ENCODE data around the gene G6PC3. TPM values are rescaled to one million over a fixed set of nuclear protein-coding genes. Genes with fewer than 3 reads are reported as not detected.

G6PC3 gene
- total RNA-seq, 2 donors from 2014 or later: 18.4 to 19.7 TPM

DNA sequence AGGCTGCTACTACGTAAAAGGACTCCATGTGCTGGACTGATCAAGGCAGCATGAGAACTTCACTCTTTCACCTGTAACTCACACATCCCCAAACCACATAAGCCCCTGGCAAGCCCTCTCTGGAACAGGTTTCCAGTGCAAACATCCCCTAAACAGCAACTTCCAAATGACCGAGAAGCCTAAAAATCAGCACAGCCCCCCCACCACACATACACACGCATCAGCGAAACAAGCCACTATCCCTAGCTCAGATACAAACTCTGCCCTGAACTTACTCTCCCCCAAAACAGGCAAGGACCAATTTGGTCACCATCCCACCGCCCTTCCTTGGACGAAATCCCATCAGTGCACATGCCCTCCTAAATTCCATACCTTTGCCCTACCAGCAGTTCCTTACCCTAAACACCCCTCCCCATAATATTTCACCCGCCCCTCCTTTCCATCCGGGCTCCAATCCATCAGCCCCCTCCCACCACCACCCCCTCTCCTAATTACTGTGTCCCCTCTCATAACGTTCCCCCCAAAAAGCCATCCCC lies 4.8 kb upstream of the G6PC3 start:
- no peaks in the 10 kb centered on the region for H3K9me3 Mint-ChIP-seq
- peak overlapping the region; percentile 90 to 99 for H3K4me3 Mint-ChIP-seq
- peak overlapping the region; percentile 96 for H3K27ac Mint-ChIP-seq
- no peak for ATAC-seq (replicated peaks in 1 of 2)
- H3K27me3 Mint-ChIP-seq (ENCODE audit: low read depth): no peaks in the 10 kb centered on the region
- peak in 1 of 2 donors; percentile 19 for DNase-seq
- peaks cover 53% of the 10 kb centered on the region for H3K4me1 Mint-ChIP-seq (ENCODE audit: low read depth)
- peaks cover 7 to 24% of the 10 kb centered on the region in 2 donors for H3K36me3 Mint-ChIP-seq (ENCODE audit: insufficient read depth in 2 of 2)

DNA sequence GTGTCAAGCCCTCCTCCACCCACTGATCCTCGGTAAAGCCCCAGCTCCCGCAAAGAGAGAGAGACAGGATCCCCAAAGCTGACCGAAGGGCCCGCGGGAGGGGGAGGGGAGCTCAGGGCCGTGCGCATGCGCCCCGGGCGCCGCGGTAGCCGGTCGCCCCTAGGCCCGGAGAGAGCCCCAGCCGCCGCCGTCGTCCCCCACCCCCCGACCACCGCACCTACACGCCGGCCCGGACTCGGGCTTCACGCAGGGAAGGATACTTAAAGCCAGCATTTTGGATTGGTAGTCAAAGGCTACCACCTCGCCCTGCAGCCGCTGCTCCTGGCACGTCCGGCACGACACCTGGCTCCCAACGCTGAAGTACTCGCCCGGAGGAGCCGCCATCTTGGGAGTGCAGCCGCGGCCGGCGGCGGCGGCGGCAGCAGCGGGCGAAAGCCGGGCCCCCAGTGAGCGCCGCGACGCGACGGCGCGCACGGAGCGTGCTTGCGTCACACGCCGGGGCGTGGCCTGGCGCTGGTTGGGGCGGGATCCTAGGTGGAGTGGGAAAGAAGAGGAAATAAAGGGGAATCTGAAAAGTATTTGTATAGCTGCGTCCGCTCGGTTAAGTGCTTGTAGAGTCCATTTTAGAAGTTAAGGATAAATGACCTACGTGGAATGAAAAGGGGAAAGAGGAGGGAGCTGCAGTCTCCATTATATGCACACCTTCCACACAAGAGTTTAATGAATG lies 4.2 kb upstream of the G6PC3 start, which contains the start of gene LSM12:
Gene LSM12 (minus strand): TSS at position 468 of the 727 bp plus-strand sequence. CDS start 84 bp downstream, at position 384.
- H3K4me3 Mint-ChIP-seq: peak within 1 kb of the TSS; percentile 90 to 99
- peaks cover 7 to 23% of the 10 kb centered on the region in 2 donors for H3K36me3 Mint-ChIP-seq (ENCODE audit: insufficient read depth in 2 of 2)
- no peaks in the 10 kb centered on the region for H3K9me3 Mint-ChIP-seq
- ATAC-seq (replicated peaks in 1 of 2) (peak; percentile 77 to 78), DNase-seq (peak; percentile 91 to 97)
- peaks cover 55% of the 10 kb centered on the region for H3K4me1 Mint-ChIP-seq (ENCODE audit: low read depth)
- H3K27me3 Mint-ChIP-seq (ENCODE audit: low read depth): no peaks in the 10 kb centered on the region
- H3K27ac Mint-ChIP-seq: peak within 1 kb of the TSS; percentile 96

DNA sequence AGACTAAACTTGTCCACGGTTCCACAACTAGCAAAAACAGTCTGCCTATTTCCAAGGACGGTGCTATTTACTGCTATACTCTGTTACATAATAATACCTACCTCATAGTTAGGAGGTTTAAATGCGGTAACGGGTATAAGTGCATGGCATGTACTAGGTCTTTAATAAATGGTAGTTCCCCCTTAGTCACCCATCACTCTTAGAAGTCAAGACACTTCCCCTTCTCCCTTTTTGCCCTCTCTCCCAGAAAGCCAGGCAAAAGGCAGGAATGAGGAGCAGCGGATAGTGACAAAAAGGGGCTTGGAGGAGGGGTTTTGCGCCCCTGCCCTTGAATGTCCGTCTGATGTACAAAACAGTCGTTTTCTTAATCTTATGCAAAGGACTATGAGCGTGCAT lies 3.0 kb upstream of the G6PC3 start:
- peak overlapping the region in 1 of 2 donors; percentile 90 for H3K4me3 Mint-ChIP-seq
- H3K36me3 Mint-ChIP-seq (ENCODE audit: insufficient read depth in 2 of 2): peaks cover 4 to 15% of the 10 kb centered on the region in 2 donors
- H3K27ac Mint-ChIP-seq: no peak overlapping the region
- H3K9me3 Mint-ChIP-seq: no peaks in the 10 kb centered on the region
- H3K27me3 Mint-ChIP-seq (ENCODE audit: low read depth): no peaks in the 10 kb centered on the region
- DNase-seq: no peak
- peaks cover 56% of the 10 kb centered on the region for H3K4me1 Mint-ChIP-seq (ENCODE audit: low read depth)
- no peak for ATAC-seq (replicated peaks in 1 of 2)

DNA sequence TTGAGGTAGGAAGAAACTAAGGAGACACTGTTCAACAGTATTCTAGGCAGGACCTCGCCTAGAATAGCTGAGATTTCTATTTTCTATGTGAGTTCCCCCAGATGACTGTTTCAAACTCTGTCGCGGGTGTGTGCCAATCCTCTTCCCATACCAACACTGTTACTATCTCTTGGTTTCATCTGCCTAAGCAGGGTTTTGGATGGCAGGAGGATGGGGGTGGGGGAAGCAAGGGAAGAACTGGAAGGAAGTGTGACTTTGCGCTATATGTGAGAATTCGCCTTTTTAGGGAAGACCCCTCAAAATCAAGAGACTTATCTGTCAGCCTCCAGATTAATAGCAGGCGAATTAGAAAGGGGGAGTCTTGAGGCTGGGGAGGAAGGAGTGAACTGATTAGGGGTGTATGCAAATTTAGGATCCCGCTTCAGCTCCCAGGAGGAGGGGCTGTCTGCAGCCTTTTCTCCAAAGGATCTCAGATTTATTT lies 521 bp upstream of the G6PC3 start:
- Mint-ChIP-seq H3K36me3 (ENCODE audit: insufficient read depth in 2 of 2) (peaks cover 0 to 4% of the 10 kb centered on the region in 2 donors), H3K27ac (peak overlapping the region; percentile 88), H3K4me3 (peak overlapping the region; percentile 87 to 92), H3K4me1 (ENCODE audit: low read depth) (peaks cover 44% of the 10 kb centered on the region), H3K9me3 (no peaks in the 10 kb centered on the region), H3K27me3 (ENCODE audit: low read depth) (no peaks in the 10 kb centered on the region)
- ATAC-seq (replicated peaks in 1 of 2) (no peak), DNase-seq (no peak)

DNA sequence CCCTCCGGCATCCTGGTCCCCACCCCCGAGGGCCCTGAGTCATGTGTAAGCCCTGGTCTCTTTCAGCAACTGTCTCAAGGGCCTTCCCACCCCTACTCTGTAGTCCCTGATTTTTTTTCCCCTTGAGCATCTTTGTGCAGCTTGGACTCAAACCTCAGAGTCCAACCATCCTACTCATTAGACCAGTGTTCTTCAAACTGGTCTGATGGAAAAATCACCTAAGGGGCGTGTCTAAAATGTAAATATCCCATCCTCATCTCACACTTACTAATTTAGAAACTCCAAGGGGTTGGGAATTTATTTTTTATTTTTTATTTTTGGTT lies 624 bp downstream of the G6PC3 start:
- Mint-ChIP-seq H3K4me3 (peak overlapping the region; percentile 87 to 92), H3K27me3 (ENCODE audit: low read depth) (no peaks in the 10 kb centered on the region), H3K9me3 (no peaks in the 10 kb centered on the region), H3K36me3 (ENCODE audit: insufficient read depth in 2 of 2) (no peaks in the 10 kb centered on the region), H3K27ac (peak overlapping the region; percentile 88), H3K4me1 (ENCODE audit: low read depth) (peaks cover 36% of the 10 kb centered on the region)
- DNase-seq: no peak
- ATAC-seq (replicated peaks in 1 of 2): peak in 1 of 2 donors; percentile 59

DNA sequence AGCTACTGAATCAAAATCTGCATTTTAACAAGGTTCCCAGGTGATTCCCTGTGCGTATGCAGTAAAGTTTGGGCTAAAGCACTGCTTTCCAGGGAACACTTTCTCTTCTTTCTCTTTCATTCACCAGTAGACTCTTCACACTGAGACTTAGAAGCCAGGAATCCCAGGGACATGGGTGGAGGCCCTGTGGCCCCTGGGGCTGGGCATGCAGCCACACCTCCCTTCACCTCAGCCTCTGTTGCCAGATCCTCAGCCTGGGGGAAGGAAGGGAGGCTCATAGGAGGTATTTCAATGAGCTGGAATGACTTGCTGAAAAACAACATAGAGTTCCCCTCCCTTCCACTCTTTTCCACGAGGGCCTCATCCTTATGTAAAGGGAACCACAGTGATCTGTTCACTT lies 1.2 kb downstream of the G6PC3 start:
- DNase-seq (no peak), ATAC-seq (replicated peaks in 1 of 2) (no peak)
- Mint-ChIP-seq H3K27me3 (ENCODE audit: low read depth) (no peaks in the 10 kb centered on the region), H3K9me3 (no peaks in the 10 kb centered on the region), H3K4me3 (peak overlapping the region; percentile 87 to 92), H3K36me3 (ENCODE audit: insufficient read depth in 2 of 2) (peaks cover 0 to 2% of the 10 kb centered on the region in 2 donors), H3K4me1 (ENCODE audit: low read depth) (peaks cover 34% of the 10 kb centered on the region), H3K27ac (peak overlapping the region; percentile 31)

DNA sequence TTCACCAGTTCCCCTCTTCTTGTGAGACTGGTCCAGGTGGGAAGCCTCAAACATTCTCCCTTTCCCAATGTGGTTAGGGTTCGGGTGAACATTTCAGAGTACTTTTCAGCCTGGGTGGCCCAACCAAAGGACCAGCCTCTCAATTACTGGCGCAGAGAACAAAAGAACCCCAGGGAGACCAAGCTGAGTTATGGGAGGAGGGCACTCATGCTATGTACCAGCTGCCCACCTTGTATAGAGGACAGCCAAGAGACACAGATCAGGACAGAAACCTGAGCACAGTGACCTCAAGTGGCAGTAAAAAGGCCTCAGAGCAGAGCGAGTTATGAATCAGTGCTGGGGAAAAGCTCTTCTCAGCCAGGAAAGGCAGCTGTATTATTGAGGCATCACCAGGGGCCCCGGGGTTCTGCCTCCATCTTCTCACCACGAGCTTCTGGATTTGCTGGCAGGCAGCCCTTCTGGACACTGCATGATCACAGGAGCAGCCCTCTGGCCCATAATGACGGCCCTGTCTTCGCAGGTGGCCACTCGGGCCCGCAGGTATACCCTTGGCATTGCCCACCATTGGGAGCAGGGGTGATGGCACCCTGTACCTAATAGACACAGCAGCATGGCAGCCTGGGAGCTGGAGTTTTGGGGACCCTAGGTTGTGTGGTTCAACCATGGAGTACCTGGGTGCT lies 3.8 kb downstream of the G6PC3 start:
- no peak for ATAC-seq (replicated peaks in 1 of 2)
- Mint-ChIP-seq H3K36me3 (ENCODE audit: insufficient read depth in 2 of 2) (peaks cover 0 to 4% of the 10 kb centered on the region in 2 donors), H3K27me3 (ENCODE audit: low read depth) (no peaks in the 10 kb centered on the region), H3K27ac (no peak overlapping the region), H3K9me3 (no peaks in the 10 kb centered on the region), H3K4me1 (ENCODE audit: low read depth) (peaks cover 28% of the 10 kb centered on the region), H3K4me3 (no peak overlapping the region)
- no peak for DNase-seq

DNA sequence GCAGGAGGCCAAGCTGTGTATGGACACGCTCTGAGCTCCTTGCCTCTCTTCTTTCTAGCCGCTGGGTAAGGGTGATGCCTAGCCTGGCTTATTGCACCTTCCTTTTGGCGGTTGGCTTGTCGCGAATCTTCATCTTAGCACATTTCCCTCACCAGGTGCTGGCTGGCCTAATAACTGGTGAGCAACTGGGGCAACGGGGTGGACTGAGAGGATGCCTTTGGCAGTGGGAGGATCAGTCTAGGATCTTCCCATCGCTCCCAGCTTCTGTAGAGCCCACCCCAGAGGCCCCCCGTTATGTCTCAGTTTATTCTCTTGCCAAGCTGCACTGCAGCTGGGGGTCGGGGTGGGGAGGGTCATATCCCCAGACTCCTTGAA lies 4.4 kb downstream of the G6PC3 start:
- Mint-ChIP-seq H3K4me1 (ENCODE audit: low read depth) (peaks cover 26% of the 10 kb centered on the region), H3K4me3 (no peak overlapping the region), H3K9me3 (no peaks in the 10 kb centered on the region), H3K27me3 (ENCODE audit: low read depth) (no peaks in the 10 kb centered on the region), H3K36me3 (ENCODE audit: insufficient read depth in 2 of 2) (peaks cover 0 to 4% of the 10 kb centered on the region in 2 donors), H3K27ac (no peak overlapping the region)
- ATAC-seq (replicated peaks in 1 of 2) (no peak), DNase-seq (no peak)

DNA sequence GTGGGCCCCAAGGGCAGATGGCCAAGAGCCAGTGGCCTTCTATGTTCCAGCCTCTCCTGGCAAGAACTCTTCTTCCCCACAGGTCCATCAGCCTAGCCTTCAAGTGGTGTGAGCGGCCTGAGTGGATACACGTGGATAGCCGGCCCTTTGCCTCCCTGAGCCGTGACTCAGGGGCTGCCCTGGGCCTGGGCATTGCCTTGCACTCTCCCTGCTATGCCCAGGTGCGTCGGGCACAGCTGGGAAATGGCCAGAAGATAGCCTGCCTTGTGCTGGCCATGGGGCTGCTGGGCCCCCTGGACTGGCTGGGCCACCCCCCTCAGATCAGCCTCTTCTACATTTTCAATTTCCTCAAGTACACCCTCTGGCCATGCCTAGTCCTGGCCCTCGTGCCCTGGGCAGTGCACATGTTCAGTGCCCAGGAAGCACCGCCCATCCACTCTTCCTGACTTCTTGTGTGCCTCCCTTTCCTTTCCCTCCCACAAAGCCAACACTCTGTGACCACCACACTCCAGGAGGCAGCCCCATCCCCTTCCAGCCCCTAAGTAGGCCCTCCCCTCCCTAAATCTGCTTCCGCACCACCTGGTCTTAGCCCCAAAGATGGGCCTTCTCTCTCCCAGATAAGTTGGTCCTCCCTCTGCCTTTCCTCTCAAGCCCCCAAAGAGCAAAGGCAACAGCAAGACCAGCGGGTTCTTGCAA lies 5.2 kb downstream of the G6PC3 start:
- Mint-ChIP-seq H3K36me3 (ENCODE audit: insufficient read depth in 2 of 2) (peaks cover 0 to 4% of the 10 kb centered on the region in 2 donors), H3K9me3 (no peaks in the 10 kb centered on the region), H3K4me1 (ENCODE audit: low read depth) (peaks cover 20% of the 10 kb centered on the region), H3K27me3 (ENCODE audit: low read depth) (no peaks in the 10 kb centered on the region), H3K27ac (no peak overlapping the region), H3K4me3 (no peak overlapping the region)
- DNase-seq: no peak
- no peak for ATAC-seq (replicated peaks in 1 of 2)

DNA sequence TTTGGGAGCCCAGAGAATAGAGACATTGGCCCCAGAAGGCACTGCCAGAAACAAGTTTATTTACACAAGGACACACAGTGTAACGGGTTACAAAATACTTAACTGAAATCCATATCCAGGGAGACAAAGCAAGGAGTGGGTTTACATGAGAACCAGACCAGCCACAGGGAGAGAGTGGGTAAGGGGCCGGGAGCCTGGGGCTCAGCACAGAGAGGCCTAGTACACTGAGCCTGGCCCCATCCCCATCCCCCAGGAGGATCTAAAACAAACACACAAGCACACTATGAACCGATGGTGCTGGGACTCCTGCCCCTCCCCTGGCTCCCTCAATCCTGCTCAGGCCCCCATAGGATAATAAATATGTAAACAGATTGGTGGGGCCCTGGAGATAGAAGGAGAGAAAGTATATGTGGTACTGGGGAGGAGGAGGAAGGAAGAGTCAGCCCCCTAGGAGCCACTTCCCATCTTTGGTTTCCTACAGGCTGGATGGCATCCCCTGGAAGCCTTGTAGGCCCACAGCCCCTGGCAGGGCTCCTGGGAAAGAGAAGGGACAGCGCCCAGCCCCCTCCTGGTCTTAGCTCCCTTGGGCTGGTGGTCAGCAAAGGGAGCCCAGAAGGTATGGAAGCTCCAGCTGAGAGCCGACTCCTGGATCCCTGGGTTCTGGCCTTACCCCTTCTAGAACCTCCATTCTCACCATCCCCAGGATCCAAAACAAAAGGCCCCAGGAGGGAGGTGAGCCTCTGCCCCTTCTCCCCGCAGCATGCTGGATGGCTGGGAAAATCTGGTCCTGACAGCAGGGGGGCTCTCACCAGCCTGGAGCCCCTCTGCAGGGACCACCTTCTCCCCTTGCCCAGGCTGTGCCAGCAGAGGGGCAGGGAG lies 6.4 kb downstream of the G6PC3 start:
- no peak for DNase-seq
- H3K4me1 Mint-ChIP-seq (ENCODE audit: low read depth): peaks cover 10% of the 10 kb centered on the region
- no peak overlapping the region for H3K27ac Mint-ChIP-seq

DNA sequence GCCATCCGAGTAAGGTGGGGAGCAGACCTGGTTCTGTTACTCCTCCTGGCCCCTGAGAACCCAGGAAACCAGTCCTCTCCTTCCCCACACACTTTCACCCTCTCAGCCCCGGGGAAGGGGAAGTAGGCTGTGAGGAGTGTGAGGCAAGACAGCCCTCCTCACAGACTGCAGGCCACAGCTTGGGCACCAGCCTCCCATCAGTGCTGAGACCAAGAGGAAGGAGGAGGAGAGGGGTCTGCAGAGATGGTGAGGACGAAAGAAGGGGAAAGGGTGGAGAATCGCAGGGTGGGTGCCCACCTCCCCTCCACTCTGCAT lies 7.0 kb downstream of the G6PC3 start:
- no peak overlapping the region for H3K4me3 Mint-ChIP-seq
- H3K27ac Mint-ChIP-seq: no peak overlapping the region
- H3K4me1 Mint-ChIP-seq (ENCODE audit: low read depth): peaks cover 6% of the 10 kb centered on the region
- DNase-seq (no peak), ATAC-seq (replicated peaks in 1 of 2) (no peak)
- H3K27me3 Mint-ChIP-seq (ENCODE audit: low read depth): no peaks in the 10 kb centered on the region
- peaks cover 0 to 4% of the 10 kb centered on the region in 2 donors for H3K36me3 Mint-ChIP-seq (ENCODE audit: insufficient read depth in 2 of 2)
- no peaks in the 10 kb centered on the region for H3K9me3 Mint-ChIP-seq

More for the DNA sequence above, 6.4 kb downstream of the G6PC3 start:
- Mint-ChIP-seq H3K36me3 (ENCODE audit: insufficient read depth in 2 of 2) (peaks cover 0 to 4% of the 10 kb centered on the region in 2 donors), H3K4me3 (no peak overlapping the region), H3K27me3 (ENCODE audit: low read depth) (no peaks in the 10 kb centered on the region), H3K9me3 (no peaks in the 10 kb centered on the region)
- no peak for ATAC-seq (replicated peaks in 1 of 2)

DNA sequence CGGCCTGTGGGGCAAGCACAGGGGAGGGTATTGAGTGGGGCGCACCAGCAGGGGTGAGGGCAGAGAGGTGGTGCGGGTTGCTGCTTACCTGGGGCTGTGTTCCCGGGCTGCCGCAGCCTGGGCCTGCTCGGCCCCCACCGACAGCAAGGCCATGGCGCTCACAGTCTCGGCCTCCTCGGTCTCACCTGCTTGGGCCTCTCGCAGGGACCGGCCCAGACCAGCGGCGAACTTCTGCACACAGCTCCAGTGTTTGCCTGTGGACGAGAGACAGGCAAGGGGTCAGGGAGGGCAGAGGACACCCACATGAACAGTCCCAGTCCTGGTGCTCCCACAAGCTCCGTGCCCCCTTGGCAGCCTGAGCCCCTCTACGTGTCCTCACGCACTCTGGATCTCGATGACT lies 7.9 kb downstream of the G6PC3 start:
- ATAC-seq (replicated peaks in 1 of 2): no peak
- H3K9me3 Mint-ChIP-seq: no peaks in the 10 kb centered on the region
- no peaks in the 10 kb centered on the region for H3K4me1 Mint-ChIP-seq (ENCODE audit: low read depth)
- no peak for DNase-seq
- H3K27me3 Mint-ChIP-seq (ENCODE audit: low read depth): no peaks in the 10 kb centered on the region
- no peak overlapping the region for H3K4me3 Mint-ChIP-seq
- no peak overlapping the region for H3K27ac Mint-ChIP-seq
- H3K36me3 Mint-ChIP-seq (ENCODE audit: insufficient read depth in 2 of 2): peaks cover 0 to 4% of the 10 kb centered on the region in 2 donors
